PFSK-1 (cell line): ENCODE results near the gene TLNRD1.

ENCODE experiments used
- POLR2AphosphoS5 ChIP-seq: IDR thresholded peaks from 2 replicates; pipeline ENCODE4 v1.6.1; 2012; ENCODE audit warnings: low read depth, mild to moderate bottlenecking, control low read depth, low read length, moderate library complexity
- SIN3A ChIP-seq: IDR thresholded peaks from 2 replicates; pipeline ENCODE4 v1.6.1; 2012; ENCODE audit warnings: mild to moderate bottlenecking, low read length, moderate library complexity, borderline replicate concordance; ENCODE audit not compliant: insufficient read depth
- TAF1 ChIP-seq: IDR thresholded peaks from 2 replicates; pipeline ENCODE4 v1.6.1; 2012; ENCODE audit warnings: low read length, control low read depth, borderline replicate concordance; ENCODE audit not compliant: insufficient read depth
- TF ChIP-seq, protein P1 (sequence below), 2 experiments: IDR thresholded peaks; 2 replicates each; pipeline versions ENCODE4 v1.6.1 to v1.8.0; 2011 to 2012; ENCODE audit warnings: low read depth in 2 of 2, low read length in 2 of 2, control low read depth in 1 of 2, inconsistent platforms in 1 of 2, mild to moderate bottlenecking in 1 of 2, moderate library complexity in 1 of 2; ENCODE audit not compliant: insufficient read depth in 1 of 2

GRCh38 chr15:81032818-81033217 lies 32.1 kb downstream of the TLNRD1 start:
- TF ChIP-seq POLR2AphosphoS5 (no peak), SIN3A (no peak), TAF1 (no peak)
- TF ChIP-seq, protein P1, sequence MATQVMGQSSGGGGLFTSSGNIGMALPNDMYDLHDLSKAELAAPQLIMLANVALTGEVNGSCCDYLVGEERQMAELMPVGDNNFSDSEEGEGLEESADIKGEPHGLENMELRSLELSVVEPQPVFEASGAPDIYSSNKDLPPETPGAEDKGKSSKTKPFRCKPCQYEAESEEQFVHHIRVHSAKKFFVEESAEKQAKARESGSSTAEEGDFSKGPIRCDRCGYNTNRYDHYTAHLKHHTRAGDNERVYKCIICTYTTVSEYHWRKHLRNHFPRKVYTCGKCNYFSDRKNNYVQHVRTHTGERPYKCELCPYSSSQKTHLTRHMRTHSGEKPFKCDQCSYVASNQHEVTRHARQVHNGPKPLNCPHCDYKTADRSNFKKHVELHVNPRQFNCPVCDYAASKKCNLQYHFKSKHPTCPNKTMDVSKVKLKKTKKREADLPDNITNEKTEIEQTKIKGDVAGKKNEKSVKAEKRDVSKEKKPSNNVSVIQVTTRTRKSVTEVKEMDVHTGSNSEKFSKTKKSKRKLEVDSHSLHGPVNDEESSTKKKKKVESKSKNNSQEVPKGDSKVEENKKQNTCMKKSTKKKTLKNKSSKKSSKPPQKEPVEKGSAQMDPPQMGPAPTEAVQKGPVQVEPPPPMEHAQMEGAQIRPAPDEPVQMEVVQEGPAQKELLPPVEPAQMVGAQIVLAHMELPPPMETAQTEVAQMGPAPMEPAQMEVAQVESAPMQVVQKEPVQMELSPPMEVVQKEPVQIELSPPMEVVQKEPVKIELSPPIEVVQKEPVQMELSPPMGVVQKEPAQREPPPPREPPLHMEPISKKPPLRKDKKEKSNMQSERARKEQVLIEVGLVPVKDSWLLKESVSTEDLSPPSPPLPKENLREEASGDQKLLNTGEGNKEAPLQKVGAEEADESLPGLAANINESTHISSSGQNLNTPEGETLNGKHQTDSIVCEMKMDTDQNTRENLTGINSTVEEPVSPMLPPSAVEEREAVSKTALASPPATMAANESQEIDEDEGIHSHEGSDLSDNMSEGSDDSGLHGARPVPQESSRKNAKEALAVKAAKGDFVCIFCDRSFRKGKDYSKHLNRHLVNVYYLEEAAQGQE (IDR thresholded peaks at IDR 0.05; ENCODE audit: insufficient read depth in 1 of 2, low read depth in 2 of 2, low read length in 2 of 2) = no peak
